Peyer's patch (tissue), 4 donors: Measurements from ENCODE around the gene ARMC9. TPM values are rescaled to one million over a fixed set of nuclear protein-coding genes. Genes with fewer than 3 reads are reported as not detected.

Experiments used
- DNase-seq, 3 donors: peaks; one replicate each; pipeline ENCODE4 v3.0.0-alpha.2; 2017 to 2019
- H3K27ac ChIP-seq, 4 donors: fragments of 200-600 bp; sonication (generic); one replicate each; pipeline ENCODE4 v1.5.1; 2016 to 2019
- H3K27me3 ChIP-seq, 2 donors: fragments of 200-600 bp; sonication (generic); one replicate each; pipeline ENCODE4 v1.5.1; 2019
- H3K36me3 ChIP-seq, 3 donors: fragments of 200-600 bp; sonication (generic); one replicate each; pipeline ENCODE4 v1.5.1; 2016 to 2019
- H3K4me1 ChIP-seq, 4 donors: fragments of 200-600 bp; sonication (generic); one replicate each; pipeline ENCODE4 v1.5.1; 2016 to 2019
- H3K4me3 ChIP-seq, 4 donors: fragments of 200-600 bp; sonication (generic); 1 replicate in 3 of 4; 2 replicates in 1 of 4; pipeline ENCODE4 v1.5.1; 2016 to 2019; ENCODE audit warnings: mild to moderate bottlenecking in 1 of 4
- H3K9me3 ChIP-seq, 4 donors: fragments of 200-600 bp; sonication (generic); one replicate each; pipeline ENCODE4 v1.5.1; 2016 to 2019; ENCODE audit warnings: mild to moderate bottlenecking in 1 of 4
- POLR2A ChIP-seq, 2 donors: fragments of 450-650 bp; IDR thresholded peaks; one replicate each; pipeline ENCODE4 v1.5.1; 2017; ENCODE audit warnings: antibody characterized with exemption in 2 of 2, mild to moderate bottlenecking in 2 of 2, moderate library complexity in 2 of 2
- total RNA-seq, 4 donors: library from RNA; depleted of rRNA; stranded (reverse); fragments of >200 nt; gene quantifications; one replicate each; pipeline ENCODE4 v1.1.0, GENCODE V29; 2016
- TF ChIP-seq, protein P1 (sequence below), 6 experiments: fragments of 450-650 bp in 4 of 6; fragments of 200-600 bp in 2 of 6; sonication (generic) in 1 of 6; IDR thresholded peaks; one replicate each; pipeline ENCODE4 v1.5.1; 2017 to 2019; ENCODE audit warnings: antibody characterized with exemption in 6 of 6, mild to moderate bottlenecking in 3 of 6, moderate library complexity in 1 of 6

Gene ARMC9
- total RNA-seq, 4 donors from 2014 or later: 3.3 to 15.7 (median 10.5) TPM

DNA sequence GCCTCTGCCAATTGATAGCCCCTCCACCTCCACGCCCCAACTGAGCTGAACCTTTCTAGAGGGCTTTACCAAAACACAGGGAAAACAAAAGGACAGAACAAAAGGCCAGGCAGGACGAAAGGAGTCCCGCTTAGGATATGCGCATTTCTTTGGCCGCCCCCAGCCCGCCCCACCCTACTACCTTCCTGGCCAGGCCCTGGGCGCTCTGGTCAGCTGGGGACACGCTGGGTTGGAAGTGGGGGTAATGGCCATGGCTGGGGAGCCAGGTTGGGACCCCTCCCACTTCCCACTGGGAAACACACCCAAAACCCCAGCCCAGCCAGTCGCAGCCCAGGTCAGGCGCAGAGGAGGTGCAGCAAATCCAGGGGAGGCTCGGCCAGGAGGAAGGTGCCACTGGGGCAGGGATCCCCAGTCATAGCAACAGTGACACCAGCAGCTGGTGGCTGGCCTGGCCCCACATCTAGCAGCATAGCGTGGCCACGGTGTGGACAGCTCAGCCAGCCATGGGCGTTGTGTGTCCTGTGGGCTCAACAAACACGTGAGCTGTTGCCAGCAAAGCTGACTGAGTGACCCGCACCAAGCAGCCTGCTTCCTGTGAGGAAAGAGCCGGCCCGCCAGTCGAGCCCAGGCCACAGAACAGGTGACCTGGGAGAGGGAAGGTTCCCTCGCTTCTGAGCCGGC is 172.5 kb downstream of the ARMC9 start:
- no peaks in the 10 kb centered on the region for H3K9me3 ChIP-seq
- H3K4me1 ChIP-seq: no peaks in the 10 kb centered on the region
- no peak overlapping the region for H3K27ac ChIP-seq
- TF ChIP-seq POLR2A (IDR thresholded peaks at IDR 0.05): no peak
- TF ChIP-seq, protein P1, sequence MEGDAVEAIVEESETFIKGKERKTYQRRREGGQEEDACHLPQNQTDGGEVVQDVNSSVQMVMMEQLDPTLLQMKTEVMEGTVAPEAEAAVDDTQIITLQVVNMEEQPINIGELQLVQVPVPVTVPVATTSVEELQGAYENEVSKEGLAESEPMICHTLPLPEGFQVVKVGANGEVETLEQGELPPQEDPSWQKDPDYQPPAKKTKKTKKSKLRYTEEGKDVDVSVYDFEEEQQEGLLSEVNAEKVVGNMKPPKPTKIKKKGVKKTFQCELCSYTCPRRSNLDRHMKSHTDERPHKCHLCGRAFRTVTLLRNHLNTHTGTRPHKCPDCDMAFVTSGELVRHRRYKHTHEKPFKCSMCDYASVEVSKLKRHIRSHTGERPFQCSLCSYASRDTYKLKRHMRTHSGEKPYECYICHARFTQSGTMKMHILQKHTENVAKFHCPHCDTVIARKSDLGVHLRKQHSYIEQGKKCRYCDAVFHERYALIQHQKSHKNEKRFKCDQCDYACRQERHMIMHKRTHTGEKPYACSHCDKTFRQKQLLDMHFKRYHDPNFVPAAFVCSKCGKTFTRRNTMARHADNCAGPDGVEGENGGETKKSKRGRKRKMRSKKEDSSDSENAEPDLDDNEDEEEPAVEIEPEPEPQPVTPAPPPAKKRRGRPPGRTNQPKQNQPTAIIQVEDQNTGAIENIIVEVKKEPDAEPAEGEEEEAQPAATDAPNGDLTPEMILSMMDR (IDR thresholded peaks at IDR 0.05): no peak
- H3K36me3 ChIP-seq: no peaks in the 10 kb centered on the region
- no peaks in the 10 kb centered on the region for H3K27me3 ChIP-seq
- no peak for DNase-seq
- H3K4me3 ChIP-seq: no peak overlapping the region

DNA sequence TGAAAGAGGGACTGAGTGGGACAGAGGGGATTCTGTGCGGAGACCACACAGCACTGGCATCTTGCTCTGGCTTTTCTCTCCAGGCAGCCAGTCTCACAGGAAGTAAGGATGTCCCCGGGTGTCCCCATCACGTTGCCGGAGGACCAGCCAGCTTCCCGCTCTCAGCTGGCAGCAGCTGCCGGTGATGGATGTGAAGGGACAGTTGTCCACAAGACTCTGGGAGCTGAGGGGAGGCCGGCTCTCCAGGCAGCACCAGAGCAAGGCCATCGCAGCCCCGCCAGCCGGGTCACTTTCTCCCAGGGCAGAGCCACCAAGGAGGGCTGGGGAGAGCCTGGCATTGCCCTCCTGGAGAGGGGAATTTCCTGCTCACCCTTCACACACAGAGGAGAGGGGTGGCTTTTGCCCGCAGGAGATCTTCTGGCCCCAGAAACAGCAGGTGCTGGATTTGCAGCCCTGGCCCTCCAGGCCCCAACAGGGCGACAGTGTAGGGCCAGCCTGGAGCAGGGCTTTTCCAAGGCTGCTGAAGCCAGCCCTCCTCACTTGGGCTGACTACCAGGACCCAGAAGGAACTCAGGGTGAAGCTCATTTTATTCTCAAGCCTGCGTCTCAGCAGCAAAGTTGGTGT is 173.1 kb downstream of the ARMC9 start:
- TF ChIP-seq, protein P1 (IDR thresholded peaks at IDR 0.05): no peak
- no peak for TF ChIP-seq POLR2A (IDR thresholded peaks at IDR 0.05)
- Histone ChIP-seq H3K27me3 (no peaks in the 10 kb centered on the region), H3K9me3 (no peaks in the 10 kb centered on the region), H3K27ac (no peak overlapping the region), H3K4me1 (no peaks in the 10 kb centered on the region), H3K36me3 (no peaks in the 10 kb centered on the region), H3K4me3 (no peak overlapping the region)
- no peak for DNase-seq

DNA sequence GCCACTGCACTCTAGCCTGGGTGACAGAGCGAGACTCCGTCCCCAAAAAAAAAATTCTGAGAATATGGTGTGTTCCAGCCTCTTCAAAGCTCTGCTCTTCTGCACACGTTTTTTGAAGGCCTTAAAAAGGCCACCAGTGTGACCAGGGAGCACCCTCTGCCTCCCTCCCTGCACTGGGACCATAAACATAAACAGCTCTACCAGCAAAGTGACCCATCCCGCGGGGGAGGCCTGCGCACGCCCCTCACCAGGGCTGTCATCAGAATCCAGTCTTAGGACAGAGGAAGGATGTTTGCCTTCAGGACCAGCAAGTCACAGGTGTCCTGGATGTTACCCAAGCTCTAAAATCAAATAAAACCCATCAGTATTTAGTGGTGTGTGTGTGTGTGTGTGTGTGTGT is 173.9 kb downstream of the ARMC9 start:
- H3K27ac ChIP-seq: no peak overlapping the region
- no peaks in the 10 kb centered on the region for H3K4me1 ChIP-seq
- H3K9me3 ChIP-seq: no peaks in the 10 kb centered on the region
- TF ChIP-seq, protein P1 (IDR thresholded peaks at IDR 0.05): no peak
- TF ChIP-seq POLR2A (IDR thresholded peaks at IDR 0.05): no peak
- no peak overlapping the region for H3K4me3 ChIP-seq
- DNase-seq: no peak
- no peaks in the 10 kb centered on the region for H3K36me3 ChIP-seq
- no peaks in the 10 kb centered on the region for H3K27me3 ChIP-seq

DNA sequence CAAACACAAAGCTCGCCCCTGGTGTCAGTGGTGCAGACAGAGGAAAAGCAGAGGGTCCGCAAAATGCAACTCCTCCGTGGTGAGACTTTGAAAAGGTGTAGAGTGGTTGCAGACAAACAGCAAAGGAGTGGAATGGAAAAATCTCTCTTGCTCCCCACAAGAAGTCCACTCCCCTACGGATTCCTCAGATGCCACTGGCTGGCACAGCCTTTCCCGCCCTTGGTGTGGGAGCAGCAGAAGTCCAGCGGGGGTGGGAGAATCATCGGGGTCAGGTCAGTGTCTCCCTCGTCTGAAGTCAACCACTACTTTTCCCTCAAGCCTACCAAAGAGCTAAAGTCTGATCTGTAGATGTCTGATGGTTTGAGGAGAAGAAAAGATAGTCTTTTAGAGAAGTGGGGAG is 174.8 kb downstream of the ARMC9 start:
- Histone ChIP-seq H3K27me3 (no peaks in the 10 kb centered on the region), H3K36me3 (no peaks in the 10 kb centered on the region), H3K4me3 (no peak overlapping the region), H3K9me3 (no peaks in the 10 kb centered on the region), H3K27ac (no peak overlapping the region), H3K4me1 (no peaks in the 10 kb centered on the region)
- no peak for DNase-seq
- TF ChIP-seq, protein P1 (IDR thresholded peaks at IDR 0.05): no peak
- TF ChIP-seq POLR2A (IDR thresholded peaks at IDR 0.05): no peak

DNA sequence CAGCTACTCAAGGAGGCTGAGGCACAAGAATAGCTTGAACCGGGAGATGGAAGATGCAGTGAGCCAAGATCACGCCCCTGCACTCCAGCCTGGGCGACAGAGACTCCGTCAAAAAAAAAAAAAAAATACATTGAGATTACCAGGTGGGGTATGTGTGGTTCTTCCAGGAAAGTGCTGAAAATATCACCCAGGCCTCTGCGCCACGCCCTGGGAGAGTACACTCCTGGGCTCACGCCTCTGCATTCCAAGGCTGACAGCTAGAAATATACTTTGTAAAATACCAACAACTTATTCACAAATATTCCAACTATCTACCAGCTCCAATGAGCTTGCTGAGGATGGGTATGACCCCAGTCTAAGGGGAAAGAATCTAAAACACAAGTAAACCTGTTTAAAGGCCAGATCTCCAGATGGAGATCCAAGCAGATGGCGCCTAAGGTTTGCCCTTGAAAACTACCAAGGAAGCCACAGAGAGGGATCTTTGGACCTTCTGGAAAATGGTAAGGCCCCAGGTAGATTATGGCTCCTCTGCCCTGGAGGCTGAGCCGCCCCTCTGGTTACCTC is 175.4 kb downstream of the ARMC9 start:
- Histone ChIP-seq H3K4me3 (no peak overlapping the region), H3K27me3 (no peaks in the 10 kb centered on the region), H3K4me1 (peaks cover 0 to 4% (median 0%) of the 10 kb centered on the region in 4 donors), H3K36me3 (no peaks in the 10 kb centered on the region), H3K27ac (no peak overlapping the region), H3K9me3 (no peaks in the 10 kb centered on the region)
- TF ChIP-seq, protein P1 (IDR thresholded peaks at IDR 0.05): no peak
- TF ChIP-seq POLR2A (IDR thresholded peaks at IDR 0.05): no peak
- DNase-seq: no peak
